Activated CD8-positive, alpha-beta memory T cell treated with anti-CD3 and anti-CD28 coated beads for 36 hours (primary cell): ENCODE results near the gene PEX11A. TPM values are rescaled to one million over a fixed set of nuclear protein-coding genes. Genes with fewer than 3 reads are reported as not detected.

ENCODE experiments used
- CTCF ChIA-PET: fragments of 350-600 bp; sonication (Branson Sonifier 250); formaldehyde crosslinking; loops from one replicate; lab custom pipeline; 2021; ENCODE audit warnings: antibody characterized with exemption; lab: Charles Lee
- POLR2A ChIA-PET: fragments of 350-600 bp; sonication (Branson Sonifier 250); formaldehyde crosslinking; loops from one replicate; lab custom pipeline; 2021; ENCODE audit warnings: antibody characterized with exemption; lab: Charles Lee
- total RNA-seq, 2 experiments: library from RNA; stranded (reverse); gene quantifications; one replicate each; pipeline ENCODE4 v1.2.3, GENCODE V29; 2021

PEX11A gene
- total RNA-seq, 2 experiments from 2014 or later: 3.1 to 3.5 TPM

- ChIA-PET CTCF (interaction anchor here (1.4 kb wide), 1 partner anchor 32 kb away, joined by 4 read pairs; no protein-coding TSS in a partner anchor), POLR2A (no interaction called here)
These were observed 11.3 kb downstream of the PEX11A start, which contains the start of gene PLIN1 for GRCh38 chr15:89679212-89679611. TSS of gene PLIN1 (minus strand) at chr15:89679367. CDS start at chr15:89677489, 1,878 bp downstream.

- ChIA-PET CTCF (no interaction called here), POLR2A (no interaction called here)
These were observed 13.2 kb downstream of the PEX11A start for GRCh38 chr15:89677381-89677780.

DNA sequence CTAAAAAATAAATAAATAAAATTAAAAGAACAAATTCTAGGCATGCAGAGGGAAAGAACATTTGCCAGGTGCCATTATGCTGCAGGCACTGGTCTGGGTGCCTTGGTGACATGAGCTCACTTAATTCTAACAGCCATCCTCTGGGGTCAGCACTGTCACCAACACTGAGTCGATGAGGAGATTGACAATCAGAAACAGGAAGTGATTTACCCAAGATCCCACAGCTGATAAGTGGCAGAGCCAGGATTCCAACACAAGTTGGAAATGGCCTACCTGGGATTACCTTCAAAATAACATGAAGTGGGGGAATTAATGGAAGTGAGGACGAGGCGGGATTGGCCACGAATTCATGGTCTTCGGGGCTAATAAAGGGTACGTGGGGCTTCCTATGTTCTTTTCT is 14.9 kb downstream of the PEX11A start:
- ChIA-PET POLR2A (interaction anchor here (0.6 kb wide), 1 partner anchor 1108 kb away, joined by 3 read pairs; no protein-coding TSS in a partner anchor), CTCF (no interaction called here)

- CTCF ChIA-PET: no interaction called here
- POLR2A ChIA-PET: no interaction called here
These were observed 16.0 kb downstream of the PEX11A start for GRCh38 chr15:89674526-89674925.

GRCh38 chr15:89673165-89673512 is 17.4 kb downstream of the PEX11A start:
- ChIA-PET POLR2A (no interaction called here), CTCF (no interaction called here)

- POLR2A ChIA-PET: no interaction called here
- CTCF ChIA-PET: no interaction called here
These were observed 18.1 kb downstream of the PEX11A start for GRCh38 chr15:89672221-89673164.

DNA sequence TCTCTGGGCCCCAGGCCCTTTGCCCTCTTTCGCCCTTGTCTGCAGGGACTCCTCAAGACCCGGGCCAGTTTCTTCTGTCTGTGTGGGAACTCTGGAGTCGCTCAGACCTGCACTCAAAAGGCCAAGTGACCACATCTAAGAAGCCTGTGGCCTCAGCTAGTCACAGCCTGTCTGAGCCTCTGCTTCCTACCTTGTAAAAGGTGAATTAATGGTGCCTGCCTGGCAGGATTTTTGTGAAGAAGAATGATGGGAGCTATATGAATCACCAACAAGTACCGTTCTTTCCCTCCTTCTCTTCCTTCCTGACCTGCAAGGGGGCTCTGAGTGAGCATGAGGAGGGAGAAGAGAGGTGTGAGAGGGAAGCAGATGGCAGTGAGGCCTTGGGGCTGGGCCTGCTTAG is 18.9 kb downstream of the PEX11A start:
- POLR2A ChIA-PET: no interaction called here
- CTCF ChIA-PET: no interaction called here

GRCh38 chr15:89670971-89671560 is 19.5 kb downstream of the PEX11A start:
- CTCF ChIA-PET: no interaction called here
- POLR2A ChIA-PET: no interaction called here

- CTCF ChIA-PET: no interaction called here
- POLR2A ChIA-PET: no interaction called here
These were observed 20.6 kb downstream of the PEX11A start for GRCh38 chr15:89669941-89670340.

DNA sequence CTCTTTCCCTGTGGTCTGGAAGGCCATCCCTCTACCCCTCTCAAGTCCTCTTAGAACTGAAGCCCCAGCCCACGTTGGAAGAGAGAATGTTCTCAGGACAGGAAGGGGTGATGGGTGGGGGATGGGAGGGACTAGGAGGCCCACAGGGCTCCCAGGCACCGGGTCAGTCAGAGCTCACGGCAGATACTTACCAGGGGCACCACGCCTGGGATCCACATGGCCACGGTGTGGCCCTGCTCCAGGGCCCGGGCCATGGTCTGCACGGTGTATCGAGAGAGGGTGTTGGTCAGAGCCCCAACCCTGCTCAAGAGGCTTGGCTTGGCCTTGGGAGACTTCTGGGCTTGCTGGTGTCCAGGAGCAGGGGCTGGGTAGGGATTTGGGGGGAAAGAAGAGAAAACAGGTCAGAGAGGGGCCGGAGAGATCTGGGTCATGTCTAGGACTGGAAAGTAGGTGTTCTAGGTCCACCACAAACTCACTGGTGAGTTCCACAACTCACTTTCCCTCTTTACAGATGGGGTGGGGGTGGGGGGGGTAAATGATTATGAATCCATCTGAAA is 21.2 kb downstream of the PEX11A start:
- POLR2A ChIA-PET: no interaction called here
- CTCF ChIA-PET: no interaction called here

DNA sequence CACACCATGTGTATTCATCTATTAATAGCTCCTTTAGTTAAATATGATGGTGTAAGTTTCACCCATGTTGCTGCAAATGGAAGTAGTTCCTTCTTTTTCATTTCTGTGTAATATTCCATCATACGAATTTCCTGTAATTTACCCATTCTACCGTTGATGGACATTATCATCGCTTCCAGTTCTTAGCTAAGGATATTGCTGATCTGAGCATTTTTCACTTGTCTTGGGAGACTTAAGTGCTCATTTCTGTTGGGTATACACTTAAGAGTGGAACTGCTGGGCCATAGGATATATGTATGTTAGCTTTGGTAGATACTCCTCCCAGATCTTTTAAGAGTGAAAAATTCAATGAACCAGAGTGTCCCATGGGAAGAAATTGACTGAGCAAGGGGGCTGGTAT is 22.4 kb downstream of the PEX11A start:
- CTCF ChIA-PET: no interaction called here
- POLR2A ChIA-PET: no interaction called here

GRCh38 chr15:89667706-89667960 is 22.9 kb downstream of the PEX11A start:
- ChIA-PET POLR2A (no interaction called here), CTCF (no interaction called here)

GRCh38 chr15:89666858-89667705 is 23.5 kb downstream of the PEX11A start:
- ChIA-PET POLR2A (no interaction called here), CTCF (no interaction called here)

GRCh38 chr15:89666184-89666857 is 24.2 kb downstream of the PEX11A start:
- CTCF ChIA-PET: no interaction called here

DNA sequence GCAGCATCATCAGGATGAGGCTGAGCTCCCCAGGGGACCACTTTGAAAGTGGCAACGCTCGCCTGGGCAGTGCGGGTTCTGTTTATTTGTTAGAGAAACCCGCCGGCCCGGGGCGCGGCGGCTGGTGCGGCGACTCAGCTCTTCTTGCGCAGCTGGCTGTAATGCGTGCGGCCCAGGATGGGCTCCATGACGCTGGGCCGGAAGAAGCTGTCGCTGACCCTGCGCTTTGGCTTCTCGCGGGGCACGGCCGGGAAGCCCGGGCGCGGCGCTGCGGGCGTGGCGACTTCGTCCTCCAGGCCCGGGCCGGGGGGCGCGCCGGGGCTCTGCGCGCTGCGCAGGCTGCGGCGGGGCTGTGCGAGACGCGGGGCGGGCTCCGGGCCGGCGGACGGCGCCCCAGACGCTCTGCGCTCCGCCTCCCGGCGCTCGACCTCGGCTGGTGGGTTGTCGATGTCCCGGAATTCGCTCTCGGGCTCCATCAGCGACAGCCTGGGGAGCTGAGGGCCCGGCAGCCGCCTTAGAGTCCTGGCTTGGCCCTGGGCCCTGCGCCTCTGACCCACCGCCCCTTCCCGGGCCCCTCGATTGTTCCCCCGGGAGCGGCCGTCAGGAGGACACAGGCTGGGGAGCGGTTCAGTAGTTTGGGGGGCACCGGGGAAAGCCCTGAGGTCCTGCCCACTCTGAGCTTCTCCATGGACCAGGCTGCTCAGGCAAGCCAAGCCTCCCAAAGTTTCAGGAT is 24.9 kb downstream of the PEX11A start:
- CTCF ChIA-PET: no interaction called here
- POLR2A ChIA-PET: no interaction called here

More at GRCh38 chr15:89666184-89666857, 24.2 kb downstream of the PEX11A start:
- POLR2A ChIA-PET: no interaction called here

GRCh38 chr15:89664441-89665350 is 25.9 kb downstream of the PEX11A start:
- ChIA-PET POLR2A (no interaction called here), CTCF (interaction anchor here (0.6 kb wide), 1 partner anchor 9 kb away, joined by 3 read pairs; no protein-coding TSS in a partner anchor)

GRCh38 chr15:89662893-89663626 is 27.5 kb downstream of the PEX11A start:
- POLR2A ChIA-PET: no interaction called here
- CTCF ChIA-PET: no interaction called here
